GM04504 (cell line): Measurements from ENCODE around the gene KCND2.
"Not testable (repeated sequence)": the region's sequence is repeated elsewhere in the genome, so short reads cannot be mapped to it uniquely, and the experiment has no call there.

Source experiments
- DNase-seq: peaks from one replicate; pipeline ENCODE4 v3.0.0-alpha.2; 2012; ENCODE audit warnings: low read depth

The KCND2 gene

DNA sequence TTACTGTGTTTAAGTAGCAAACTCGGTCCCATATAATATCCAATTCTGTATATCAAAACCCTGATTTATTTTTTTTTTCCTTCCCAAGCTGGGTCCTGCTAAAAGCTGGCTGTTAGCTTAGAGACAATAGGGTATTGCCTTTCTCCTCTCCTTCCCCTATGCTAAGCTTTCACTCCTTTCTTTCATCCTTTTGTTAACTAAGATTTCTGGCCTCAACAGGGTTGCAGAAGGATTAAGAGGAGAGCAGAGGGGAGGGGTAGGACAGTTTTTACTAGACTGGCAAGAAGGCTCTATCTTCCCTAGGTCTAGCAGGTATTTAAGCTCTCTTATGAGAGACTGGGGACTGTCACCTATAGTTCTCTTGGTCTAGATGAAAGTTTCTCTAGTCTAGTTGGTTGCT is 229.2 kb downstream of the KCND2 start:
- DNase-seq: no peak

- DNase-seq: no peak
Observed at GRCh38 chr7:120502825-120503224, 229.8 kb downstream of the KCND2 start.

- no peak for DNase-seq
Observed at GRCh38 chr7:120504386-120504785, 231.4 kb downstream of the KCND2 start.

GRCh38 chr7:120505770-120506169 is 232.8 kb downstream of the KCND2 start:
- no peak for DNase-seq

DNA sequence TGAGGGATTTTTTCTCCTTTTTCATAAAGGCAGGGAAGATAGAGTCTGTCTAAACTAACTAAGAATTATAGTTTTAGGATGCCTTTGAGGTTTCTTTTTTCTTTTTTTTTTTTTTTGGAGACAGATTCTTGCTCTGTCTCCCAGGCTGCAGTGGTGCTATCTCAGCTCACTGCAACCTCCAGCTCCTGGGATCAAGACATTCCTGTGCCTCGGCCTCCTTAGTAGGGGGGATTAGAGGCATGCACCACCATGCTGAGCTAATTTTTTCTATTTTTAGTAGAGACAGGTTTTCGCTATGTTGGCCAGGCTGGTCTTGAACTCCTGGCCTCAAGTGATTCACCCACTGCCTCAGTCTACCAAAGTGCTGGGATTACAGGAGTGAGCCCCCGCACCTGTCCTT is 239.7 kb downstream of the KCND2 start:
- DNase-seq: no peak

DNA sequence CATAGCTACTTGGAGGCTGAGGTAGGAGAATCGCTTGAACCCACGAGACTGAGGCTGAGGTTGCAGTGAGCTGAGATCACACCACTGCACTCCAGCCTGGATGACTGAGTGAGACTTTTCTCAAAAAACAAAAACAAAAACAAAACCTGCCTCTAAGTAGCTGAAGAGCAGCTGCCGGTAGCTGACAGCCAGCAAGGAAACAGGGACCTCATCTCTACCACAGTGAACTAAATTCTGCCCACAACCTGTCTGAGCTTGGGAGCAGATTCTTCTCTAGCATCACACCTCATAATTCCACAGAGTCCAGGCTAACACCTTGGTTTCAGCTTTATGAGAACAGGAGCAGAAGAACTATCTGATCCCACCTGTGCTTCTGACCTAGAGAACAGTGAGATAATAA is 246.2 kb downstream of the KCND2 start:
- no peak for DNase-seq

GRCh38 chr7:120521761-120522737 is 249.1 kb downstream of the KCND2 start:
- no peak for DNase-seq

DNA sequence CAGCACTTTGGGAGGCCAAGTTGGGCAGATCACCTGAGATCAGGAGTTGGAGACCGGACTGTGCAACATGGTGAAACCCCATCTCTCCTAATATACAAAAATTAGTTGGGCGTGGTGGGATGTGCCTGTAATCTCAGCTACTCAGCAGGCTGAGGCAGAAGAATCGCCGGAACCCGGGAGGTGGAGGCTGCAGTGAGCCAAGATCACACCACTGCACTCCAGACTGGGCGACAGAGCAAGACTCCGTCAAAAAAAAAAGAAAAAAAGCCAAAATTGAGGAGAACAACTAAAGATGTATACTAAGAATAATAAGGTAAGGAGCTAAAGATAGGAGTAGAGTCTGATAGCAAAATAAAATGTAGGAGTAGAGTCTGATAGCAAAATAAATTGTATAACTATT is 251.0 kb downstream of the KCND2 start:
- no peak for DNase-seq

DNA sequence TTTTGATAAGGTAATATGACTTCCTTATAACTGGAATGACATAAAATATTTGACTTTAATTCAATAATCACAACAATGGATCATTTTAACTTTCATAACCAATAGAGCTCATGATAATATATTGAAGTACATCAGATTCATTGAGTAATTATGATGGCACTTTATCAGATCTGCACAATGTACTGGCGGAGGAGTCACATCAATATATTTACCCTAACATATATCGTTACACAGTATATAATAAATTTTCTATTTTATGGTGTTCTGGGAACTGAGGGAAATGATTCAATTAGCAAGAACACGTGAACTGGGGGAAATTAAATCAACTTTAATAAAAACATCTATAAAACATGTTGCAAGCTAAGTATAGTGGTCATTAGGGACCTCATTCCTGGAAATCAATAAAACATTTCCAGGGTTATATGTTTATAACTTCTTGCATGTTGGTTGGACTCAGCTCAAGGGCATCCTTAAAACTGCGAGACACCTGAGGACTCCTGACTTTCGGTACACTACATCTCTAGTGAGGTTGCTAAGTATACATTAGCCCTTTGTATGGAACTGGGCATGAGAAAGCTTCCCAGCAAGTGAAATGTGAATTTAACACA is 254.0 kb downstream of the KCND2 start:
- DNase-seq: no peak

GRCh38 chr7:120529736-120530135 is 256.8 kb downstream of the KCND2 start:
- no peak for DNase-seq

- no peak for DNase-seq
Observed at GRCh38 chr7:120538335-120538734, 265.4 kb downstream of the KCND2 start.

DNA sequence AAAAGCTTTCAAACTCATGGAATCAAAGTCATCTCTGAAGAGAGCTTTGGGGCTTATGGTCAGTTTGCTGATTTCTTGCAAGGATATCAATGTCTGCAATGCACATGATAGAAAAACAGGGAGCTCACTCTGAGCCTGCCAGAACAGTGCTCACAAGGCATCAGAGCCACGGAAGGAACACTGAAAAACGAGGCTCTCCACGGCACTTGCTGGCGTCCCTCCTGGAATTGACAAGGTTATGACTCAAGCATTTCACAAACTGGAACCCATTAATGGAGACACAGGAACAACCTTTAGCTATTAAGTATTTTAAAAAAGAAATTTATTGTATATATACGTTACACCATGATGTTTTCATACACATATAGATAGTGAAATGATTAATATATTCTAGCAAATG is 266.3 kb downstream of the KCND2 start:
- no peak for DNase-seq

GRCh38 chr7:120547605-120548004 is 274.6 kb downstream of the KCND2 start:
- DNase-seq: no peak

GRCh38 chr7:120550494-120551048 is 277.6 kb downstream of the KCND2 start:
- peak; percentile 1 for DNase-seq

GRCh38 chr7:120553491-120553890 is 280.5 kb downstream of the KCND2 start:
- DNase-seq: no peak

DNA sequence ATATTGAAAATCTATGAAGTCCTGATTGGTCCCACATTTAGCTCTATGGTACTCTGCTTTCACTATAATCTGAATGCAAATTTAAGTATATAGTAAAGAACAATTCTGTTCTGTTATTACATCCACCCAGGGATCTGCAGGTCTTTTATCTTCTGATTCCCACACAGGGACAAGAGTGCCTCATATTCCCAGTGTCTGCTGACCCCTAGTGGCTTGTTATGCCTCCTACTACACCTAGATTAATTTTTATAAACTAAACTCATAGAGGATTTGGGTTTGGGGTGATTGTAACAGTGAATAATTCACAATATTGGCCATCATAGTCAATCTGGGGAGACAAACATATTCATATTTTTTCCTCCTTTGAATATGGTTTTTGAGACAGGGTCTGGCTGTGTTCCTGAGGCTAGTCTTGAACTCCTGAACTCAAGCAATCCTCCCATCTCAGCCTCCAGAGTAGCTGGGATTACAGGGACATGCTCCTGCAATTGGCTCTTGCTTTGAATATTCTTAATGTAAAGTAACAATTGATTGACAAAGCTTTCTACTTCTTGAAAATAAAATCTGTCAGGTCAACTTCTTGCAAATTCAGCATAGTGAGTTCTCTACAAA is 282.1 kb downstream of the KCND2 start:
- DNase-seq: peak; percentile 17

- DNase-seq: no peak
Observed at GRCh38 chr7:120564145-120564544, 291.2 kb downstream of the KCND2 start.

DNA sequence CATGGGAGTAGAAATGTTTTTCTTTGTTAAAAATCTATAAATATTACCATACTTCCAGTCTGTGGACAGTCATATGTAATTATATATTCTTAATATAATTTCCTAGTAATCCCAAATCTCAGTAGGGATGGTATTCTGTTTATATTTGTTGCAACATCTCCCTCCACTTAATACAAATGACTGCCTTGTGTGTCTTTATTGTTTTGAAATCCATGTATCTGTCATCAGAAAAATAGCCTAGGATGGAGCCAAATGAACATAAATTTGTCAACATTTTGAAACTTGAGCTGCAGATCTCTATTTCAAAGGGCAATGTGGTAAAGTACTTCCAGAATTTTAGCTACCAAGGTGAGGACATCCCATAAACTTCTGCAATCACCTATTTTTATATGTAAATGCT is 294.2 kb downstream of the KCND2 start:
- DNase-seq: no peak

- not testable (repeated sequence) for DNase-seq
Observed at GRCh38 chr7:120578657-120579056, 305.7 kb downstream of the KCND2 start.

GRCh38 chr7:120582916-120583315 is 309.9 kb downstream of the KCND2 start:
- no peak for DNase-seq

- DNase-seq: peak; percentile 61
Observed at GRCh38 chr7:120583899-120584586, 311.1 kb downstream of the KCND2 start.

GRCh38 chr7:120586571-120586970 is 313.6 kb downstream of the KCND2 start:
- DNase-seq: no peak
